Left ventricle myocardium inferior (tissue), 1 donor: Measurements from ENCODE around the gene STK39. TPM values are rescaled to one million over a fixed set of nuclear protein-coding genes. Genes with fewer than 3 reads are reported as not detected.

Experiments
- DNase-seq: peaks from one replicate; pipeline ENCODE4 v3.0.0-alpha.2; 2020
- H3K27ac ChIP-seq: fragments of 200-600 bp; replicated peaks from 2 replicates; pipeline ENCODE4 v1.8.0; 2021
- H3K27me3 ChIP-seq: fragments of 200-600 bp; 2 replicates; pipeline ENCODE4 v1.8.0; 2021; ENCODE audit warnings: low read depth
- H3K36me3 ChIP-seq: fragments of 200-600 bp; 2 replicates; pipeline ENCODE4 v1.8.0; 2021
- H3K4me1 ChIP-seq: fragments of 200-600 bp; 2 replicates; pipeline ENCODE4 v1.8.0; 2021
- H3K4me3 ChIP-seq: fragments of 200-600 bp; 2 replicates; pipeline ENCODE4 v1.8.0; 2021; ENCODE audit warnings: mild to moderate bottlenecking, moderate library complexity
- H3K9me3 ChIP-seq: fragments of 200-600 bp; replicated peaks from 2 replicates; pipeline ENCODE4 v1.8.0; 2021
- intact Hi-C: fragments of 100-400 bp; cut with micrococcal nuclease; formaldehyde crosslinking; loops from one replicate; pipeline ENCODE4 v1.11.0; 2022
- total RNA-seq: library from RNA; stranded (reverse); fragmentation: NEBNext Ultra II Directional; extraction: Animal tissue kit (Norgen Biotek cat#: 25700); gene quantifications from one replicate; pipeline ENCODE4 v1.2.1, GENCODE V29; 2021
- TF ChIP-seq, protein P1 (sequence below): fragments of 200-600 bp; IDR thresholded peaks from 2 replicates; pipeline ENCODE4 v1.8.0; 2021; ENCODE audit warnings: antibody characterized with exemption, mild to moderate bottlenecking, borderline replicate concordance
- donor health status: DM: no; HTN: yes; CAD: no; lungs with severe emphysema.

STK39 gene
- total RNA-seq, 1 donor from 2014 or later, result 23.2 TPM

DNA sequence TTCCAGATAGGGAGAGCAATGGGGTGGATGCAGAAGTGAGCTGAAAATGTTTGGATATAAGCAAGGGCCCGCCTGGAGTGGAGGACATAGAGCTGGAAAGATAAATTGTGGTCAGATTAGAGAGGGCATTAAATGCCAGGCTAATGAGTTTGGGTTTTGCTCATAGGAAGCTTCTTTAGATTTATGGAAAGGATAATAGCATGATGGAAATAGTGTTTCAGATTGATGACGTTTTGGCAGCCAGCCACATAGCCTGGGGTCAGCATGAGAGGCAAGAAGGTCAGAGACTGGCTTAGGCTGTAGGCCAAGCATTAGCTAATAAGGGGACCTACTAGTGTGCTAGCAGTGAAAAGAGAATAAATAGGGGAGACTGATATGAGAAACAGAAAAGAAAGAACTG lies 321.6 kb downstream of the STK39 start:
- TF ChIP-seq, protein P1, sequence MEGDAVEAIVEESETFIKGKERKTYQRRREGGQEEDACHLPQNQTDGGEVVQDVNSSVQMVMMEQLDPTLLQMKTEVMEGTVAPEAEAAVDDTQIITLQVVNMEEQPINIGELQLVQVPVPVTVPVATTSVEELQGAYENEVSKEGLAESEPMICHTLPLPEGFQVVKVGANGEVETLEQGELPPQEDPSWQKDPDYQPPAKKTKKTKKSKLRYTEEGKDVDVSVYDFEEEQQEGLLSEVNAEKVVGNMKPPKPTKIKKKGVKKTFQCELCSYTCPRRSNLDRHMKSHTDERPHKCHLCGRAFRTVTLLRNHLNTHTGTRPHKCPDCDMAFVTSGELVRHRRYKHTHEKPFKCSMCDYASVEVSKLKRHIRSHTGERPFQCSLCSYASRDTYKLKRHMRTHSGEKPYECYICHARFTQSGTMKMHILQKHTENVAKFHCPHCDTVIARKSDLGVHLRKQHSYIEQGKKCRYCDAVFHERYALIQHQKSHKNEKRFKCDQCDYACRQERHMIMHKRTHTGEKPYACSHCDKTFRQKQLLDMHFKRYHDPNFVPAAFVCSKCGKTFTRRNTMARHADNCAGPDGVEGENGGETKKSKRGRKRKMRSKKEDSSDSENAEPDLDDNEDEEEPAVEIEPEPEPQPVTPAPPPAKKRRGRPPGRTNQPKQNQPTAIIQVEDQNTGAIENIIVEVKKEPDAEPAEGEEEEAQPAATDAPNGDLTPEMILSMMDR, result no peak
- no peaks in the 10 kb centered on the region for H3K4me1 ChIP-seq
- no peaks in the 10 kb centered on the region for H3K9me3 ChIP-seq
- H3K27ac ChIP-seq, result no peak overlapping the region
- no peak for DNase-seq
- no peaks in the 10 kb centered on the region for H3K36me3 ChIP-seq
- no peak overlapping the region for H3K4me3 ChIP-seq
- intact Hi-C loops, result no loop called here
- no peaks in the 10 kb centered on the region for H3K27me3 ChIP-seq

DNA sequence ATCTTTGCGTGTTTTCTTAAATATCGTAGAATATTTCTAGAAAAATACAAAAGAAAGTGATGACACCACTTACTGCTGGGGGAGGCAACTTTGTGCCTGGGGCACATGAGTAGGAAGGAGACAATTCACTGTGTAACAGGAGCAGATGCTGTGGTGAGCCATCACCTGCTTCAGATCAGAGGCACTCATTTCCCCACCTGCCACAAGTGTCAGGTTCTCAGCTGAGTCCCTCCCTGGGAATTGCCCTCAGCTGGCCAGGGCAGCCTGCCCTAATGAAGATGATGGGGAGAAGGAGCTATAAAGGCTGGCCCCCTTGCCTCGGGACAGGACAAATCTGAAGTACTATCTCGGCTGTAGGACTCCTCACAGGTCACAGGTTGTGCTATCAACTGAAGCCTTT lies 322.8 kb downstream of the STK39 start:
- no peak for DNase-seq

DNA sequence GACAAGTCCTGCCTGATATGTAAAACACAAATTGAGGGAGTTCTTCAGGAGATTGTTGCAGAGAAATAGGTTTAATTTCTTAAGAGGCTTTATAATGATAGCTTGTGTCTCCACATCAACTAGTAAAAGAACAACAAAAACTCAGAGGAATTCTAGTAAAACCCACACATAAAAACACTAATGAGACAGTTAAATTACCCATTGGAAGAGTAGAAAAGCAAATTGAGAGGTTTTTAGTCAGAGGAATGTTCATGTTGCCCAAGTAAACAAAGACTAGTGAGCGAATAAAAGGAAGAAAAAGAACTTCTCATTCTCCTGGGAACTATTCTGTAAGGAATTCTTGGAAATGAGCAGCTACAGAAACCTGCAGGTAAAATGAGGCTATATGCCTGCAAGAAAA lies 330.6 kb downstream of the STK39 start:
- Histone ChIP-seq H3K4me1 (no peaks in the 10 kb centered on the region), H3K9me3 (peaks cover 9% of the 10 kb centered on the region), H3K36me3 (no peaks in the 10 kb centered on the region), H3K27me3 (no peaks in the 10 kb centered on the region), H3K4me3 (no peak overlapping the region), H3K27ac (no peak overlapping the region)
- TF ChIP-seq, protein P1, result no peak
- no peak for DNase-seq
- intact Hi-C loops, result no loop called here

More for the DNA sequence above, 322.8 kb downstream of the STK39 start:
- Histone ChIP-seq H3K4me1 (no peaks in the 10 kb centered on the region), H3K36me3 (no peaks in the 10 kb centered on the region), H3K27ac (no peak overlapping the region), H3K4me3 (no peak overlapping the region), H3K27me3 (no peaks in the 10 kb centered on the region), H3K9me3 (no peaks in the 10 kb centered on the region)
- TF ChIP-seq, protein P1, result no peak
- intact Hi-C loops, result no loop called here

DNA sequence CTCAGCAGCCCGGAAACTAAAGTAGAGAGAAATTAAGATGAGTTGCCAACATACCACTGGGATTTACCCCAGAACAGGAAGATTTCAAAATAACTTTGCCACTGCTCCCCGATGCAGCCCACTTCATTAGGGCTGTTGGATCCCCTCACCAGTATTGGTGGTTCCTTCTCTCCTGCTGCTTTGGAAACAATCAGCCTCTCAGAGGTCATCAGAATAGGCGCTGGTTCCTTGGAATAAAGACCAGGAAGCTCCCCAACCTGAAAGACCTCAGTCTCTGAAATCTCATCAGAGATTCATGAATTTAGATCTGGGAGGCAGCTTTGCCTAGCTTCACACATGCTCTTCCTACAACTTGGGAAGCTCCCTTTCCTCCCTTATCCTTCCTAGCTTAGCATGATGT lies 332.4 kb downstream of the STK39 start:
- intact Hi-C loops, result no loop called here
- H3K27me3 ChIP-seq, result peaks cover 4% of the 10 kb centered on the region
- H3K9me3 ChIP-seq, result peaks cover 9% of the 10 kb centered on the region
- H3K4me3 ChIP-seq, result no peak overlapping the region
- H3K4me1 ChIP-seq, result no peaks in the 10 kb centered on the region
- H3K27ac ChIP-seq, result no peak overlapping the region
- TF ChIP-seq, protein P1, result no peak
- no peaks in the 10 kb centered on the region for H3K36me3 ChIP-seq
- no peak for DNase-seq

DNA sequence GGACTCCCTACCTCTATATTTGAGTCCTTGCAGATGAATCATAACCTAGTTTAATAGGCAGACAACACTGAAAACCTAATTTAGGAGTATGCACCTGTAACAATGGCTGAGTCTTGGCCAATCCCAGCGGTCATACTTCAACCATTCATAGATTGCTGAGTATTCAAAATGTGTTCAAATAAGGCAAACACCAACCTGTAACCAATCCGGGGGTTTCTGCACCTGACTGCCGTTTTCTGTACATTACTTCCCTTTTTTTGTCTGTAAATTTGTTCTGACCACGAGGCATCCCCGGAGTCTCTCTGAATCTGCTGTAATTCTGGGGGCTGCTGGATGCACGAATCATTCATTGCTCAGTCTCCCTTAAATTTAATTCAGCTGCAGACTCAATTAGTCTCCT lies 338.6 kb downstream of the STK39 start:
- DNase-seq, result no peak
- no peaks in the 10 kb centered on the region for H3K36me3 ChIP-seq
- H3K4me3 ChIP-seq, result no peak overlapping the region
- peaks cover 4% of the 10 kb centered on the region for H3K27me3 ChIP-seq
- H3K4me1 ChIP-seq, result no peaks in the 10 kb centered on the region
- H3K27ac ChIP-seq, result no peak overlapping the region
- TF ChIP-seq, protein P1, result no peak
- no peaks in the 10 kb centered on the region for H3K9me3 ChIP-seq
- intact Hi-C loops, result no loop called here

DNA sequence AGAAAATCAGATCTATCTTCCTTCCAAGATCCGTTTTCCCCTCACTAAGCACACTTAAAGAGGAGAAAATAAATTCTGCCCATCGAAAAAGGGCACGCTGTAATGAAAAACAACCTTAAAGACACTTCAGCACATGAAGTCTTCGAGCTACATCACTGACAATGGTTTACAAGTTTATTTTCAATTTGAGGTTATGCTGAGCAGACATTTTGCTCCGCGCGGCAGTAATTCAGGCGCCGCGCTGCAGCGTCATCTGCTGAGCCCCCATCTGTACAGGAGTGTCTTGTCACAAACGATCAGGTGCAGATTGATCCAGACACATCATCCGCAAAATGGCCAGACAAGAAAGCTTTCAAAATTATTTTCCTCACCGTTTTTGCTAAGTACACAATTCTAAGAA lies 341.7 kb downstream of the STK39 start:
- Histone ChIP-seq H3K4me1 (no peaks in the 10 kb centered on the region), H3K27me3 (no peaks in the 10 kb centered on the region), H3K9me3 (no peaks in the 10 kb centered on the region), H3K4me3 (no peak overlapping the region), H3K27ac (no peak overlapping the region), H3K36me3 (no peaks in the 10 kb centered on the region)
- TF ChIP-seq, protein P1, result no peak
- DNase-seq, result no peak
- intact Hi-C loops, result no loop called here
